ENCODE measurements around the gene ALDH1A1.

GRCh38 chr9:72952381-72952690, 517 bp downstream of the ALDH1A1 start:
- TF ChIP-seq ZNF274 (IDR thresholded peaks at IDR 0.05; ENCODE audit: low read length): no peak
- no peak for TF ChIP-seq ZNF274 (tag by site-specific recombination; IDR thresholded peaks at IDR 0.05; ENCODE audit: borderline replicate concordance)
- TF ChIP-seq SP2 (tag by site-specific recombination; IDR thresholded peaks at IDR 0.05): no peak

All from HEK293 (cell line).